Hepatocyte (in vitro differentiated cells): ENCODE measurements around the gene APOBEC3F.
"Not testable (repeated sequence)": the region's sequence is repeated elsewhere in the genome, so short reads cannot be mapped to it uniquely, and the experiment has no call there.

Experiments used
- CTCF ChIP-seq: fragments of 200-600 bp; sonication (generic); IDR thresholded peaks from 2 replicates; pipeline ENCODE4 v1.5.1; 2016; ENCODE audit warnings: antibody characterized with exemption, mild to moderate bottlenecking; ENCODE audit not compliant: poor library complexity
- EZH2 ChIP-seq: fragments of 200-600 bp; sonication (generic); IDR thresholded peaks from 2 replicates; pipeline ENCODE4 v1.6.1; 2016; ENCODE audit warnings: antibody characterized with exemption, mild to moderate bottlenecking, borderline replicate concordance
- EZH2phosphoT487 ChIP-seq: fragments of 200-600 bp; sonication (generic); IDR thresholded peaks from one replicate; pipeline ENCODE4 v1.6.1; 2018; ENCODE audit warnings: antibody characterized with exemption, mild to moderate bottlenecking, low read depth, moderate library complexity; ENCODE audit not compliant: unreplicated experiment, severe bottlenecking

GRCh38 chr22:39066442-39067276 is 26.0 kb downstream of the APOBEC3F start:
- not testable (repeated sequence) for TF ChIP-seq EZH2phosphoT487, CTCF, EZH2
